NCI-H2029 treated with DMSO at 0.1 percent for 48 hours (cell line): Measurements from ENCODE around the gene NPIPB9.
"Not testable (repeated sequence)": the region's sequence is repeated elsewhere in the genome, so short reads cannot be mapped to it uniquely, and the experiment has no call there.

Experiments used
- DNase-seq: peaks from one replicate; lab custom pipeline; 2025; lab: John Stamatoyannopoulos, UW

The NPIPB9 gene

DNA sequence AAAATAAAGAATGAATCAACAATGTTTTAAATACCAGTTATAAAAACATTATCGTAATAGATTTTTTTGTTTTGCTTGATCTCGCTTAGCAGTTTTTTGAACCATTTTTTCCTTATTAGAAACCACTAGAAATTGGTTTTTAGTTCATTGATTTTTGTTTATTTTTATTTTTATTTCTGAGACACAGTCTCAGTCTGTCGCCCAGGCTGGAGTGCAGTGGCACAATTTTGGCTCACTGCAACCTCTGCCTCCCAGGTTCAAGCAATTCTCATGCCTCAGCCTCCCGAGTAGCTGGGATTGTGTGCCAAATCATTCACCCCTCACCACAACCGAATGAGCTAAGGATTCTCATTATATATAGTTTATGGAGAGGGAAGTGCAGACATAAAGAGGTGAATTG, at the start of gene NPIPB9:
Gene NPIPB9, plus strand, starts transcription at position 301 of the 400 bp plus-strand sequence.
- DNase-seq, result not testable (repeated sequence)

DNA sequence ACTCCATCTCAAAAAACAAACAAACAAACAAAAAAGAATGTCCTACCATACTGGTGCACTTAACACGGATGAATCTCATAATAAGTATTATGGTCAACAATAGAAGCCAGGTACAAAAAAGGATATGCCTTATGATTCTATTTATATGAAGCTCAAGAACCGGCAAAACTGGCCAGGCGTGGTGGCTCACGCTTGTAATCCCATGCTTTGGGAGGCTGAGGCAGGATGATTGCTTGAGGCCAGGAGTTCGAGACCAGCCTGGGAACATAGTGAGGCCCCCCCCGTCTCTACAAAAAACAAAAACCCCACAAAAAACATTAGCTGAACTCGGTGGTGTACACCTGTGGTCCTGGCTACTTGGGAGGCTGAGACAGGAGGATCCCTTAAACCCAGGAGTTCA, 47.3 kb upstream of the NPIPB9 start:
- DNase-seq, result not testable (repeated sequence)

GRCh38 chr16:28711220-28712083, 40.1 kb upstream of the NPIPB9 start, which contains the start of gene EIF3C:
Gene EIF3C, plus strand, starts transcription at chr16:28711464. Its CDS starts 223 bp downstream, at chr16:28711687.
- not testable (repeated sequence) for DNase-seq

DNA sequence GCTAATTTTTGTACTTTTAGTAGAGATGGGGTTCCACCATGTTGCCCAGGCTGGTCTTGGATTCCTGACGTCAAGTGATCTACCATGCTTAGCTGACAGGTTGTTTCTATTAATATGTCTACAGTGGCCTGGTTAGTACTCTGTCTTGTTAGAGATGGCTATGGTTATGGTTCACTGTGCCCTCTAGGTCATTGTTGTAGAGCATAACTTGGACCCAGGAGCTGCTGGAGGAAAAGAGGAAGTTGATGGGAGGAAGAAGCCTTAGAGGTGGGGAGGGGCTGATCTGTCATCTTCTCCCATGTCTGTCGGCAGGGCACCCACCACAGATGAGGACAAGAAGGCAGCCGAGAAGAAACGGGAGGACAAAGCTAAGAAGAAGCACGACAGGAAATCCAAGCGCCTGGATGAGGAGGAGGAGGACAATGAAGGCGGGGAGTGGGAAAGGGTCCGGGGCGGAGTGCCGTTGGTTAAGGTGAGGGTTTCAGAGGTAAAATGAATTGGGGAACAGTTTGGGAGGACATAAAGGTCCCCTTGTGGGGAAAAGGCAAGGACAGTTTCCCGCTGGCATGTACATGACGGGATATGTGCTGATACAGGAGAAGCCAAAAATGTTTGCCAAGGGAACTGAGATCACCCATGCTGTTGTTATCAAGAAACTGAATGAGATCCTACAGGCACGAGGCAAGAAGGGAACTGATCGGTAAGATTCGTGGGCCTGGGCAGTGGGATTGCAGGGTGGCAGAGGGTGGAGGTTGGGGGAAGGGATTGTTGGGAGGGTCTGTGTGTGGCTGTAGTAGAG, 28.5 kb upstream of the NPIPB9 start:
- not testable (repeated sequence) for DNase-seq

- DNase-seq, result not testable (repeated sequence)
Observed at GRCh38 chr16:28731253-28731652, 20.3 kb upstream of the NPIPB9 start.

DNA sequence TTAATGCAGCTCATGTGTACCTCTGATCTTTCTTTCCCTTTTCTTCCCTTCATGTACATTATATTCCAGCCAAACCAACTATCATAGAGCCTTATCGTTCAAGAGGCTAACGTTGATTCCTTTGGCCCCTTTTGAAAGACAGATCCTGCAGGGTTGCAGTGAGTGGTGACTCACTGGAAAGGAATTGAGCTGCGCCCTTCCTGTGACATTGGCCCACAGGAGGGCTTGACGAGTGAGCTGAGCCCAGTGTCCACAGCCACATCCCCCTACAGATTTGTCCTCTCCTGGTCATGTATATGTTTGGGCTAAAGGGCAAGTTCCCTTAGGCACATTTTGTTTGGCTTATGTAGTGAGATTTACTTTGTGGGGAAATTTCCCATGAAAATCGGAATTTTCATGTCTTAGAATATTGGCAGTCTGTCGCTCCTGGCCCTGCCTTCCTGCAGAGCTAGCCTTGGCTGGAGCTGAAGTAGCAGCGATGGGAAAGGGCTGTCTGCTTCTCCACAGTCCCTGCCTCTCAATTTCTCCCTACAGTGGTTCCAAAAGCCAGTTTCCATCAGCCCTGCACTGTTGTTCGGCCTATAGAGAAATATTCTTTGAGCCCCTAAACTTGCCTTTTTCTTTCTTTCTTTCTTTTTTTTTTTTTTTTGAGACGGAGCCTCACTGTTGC, 19.0 kb upstream of the NPIPB9 start:
- DNase-seq, result not testable (repeated sequence)

GRCh38 chr16:28739787-28740186, 11.8 kb upstream of the NPIPB9 start:
- DNase-seq, result not testable (repeated sequence)

DNA sequence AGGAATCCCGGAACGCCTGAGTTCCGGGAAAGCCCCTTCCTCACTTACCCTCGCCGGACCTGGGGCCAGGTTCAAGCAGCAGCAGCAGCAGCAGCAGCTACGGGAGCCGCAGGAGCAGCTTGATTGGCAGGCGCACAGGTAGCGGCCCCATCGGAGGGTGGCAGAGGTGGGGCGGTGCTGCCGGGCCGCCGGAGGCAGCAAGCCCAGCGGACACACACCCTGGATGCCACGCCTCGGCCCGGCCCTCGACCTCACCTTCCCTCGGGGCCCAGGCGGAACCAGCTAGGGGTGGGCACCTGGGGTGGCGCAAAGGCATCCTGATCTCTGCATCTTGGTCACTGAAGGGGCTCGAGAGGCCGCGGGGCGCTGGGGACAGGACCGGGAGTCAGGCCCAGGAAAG, 11.0 kb upstream of the NPIPB9 start:
- not testable (repeated sequence) for DNase-seq

GRCh38 chr16:28741295-28741694, 10.3 kb upstream of the NPIPB9 start:
- DNase-seq, result not testable (repeated sequence)

DNA sequence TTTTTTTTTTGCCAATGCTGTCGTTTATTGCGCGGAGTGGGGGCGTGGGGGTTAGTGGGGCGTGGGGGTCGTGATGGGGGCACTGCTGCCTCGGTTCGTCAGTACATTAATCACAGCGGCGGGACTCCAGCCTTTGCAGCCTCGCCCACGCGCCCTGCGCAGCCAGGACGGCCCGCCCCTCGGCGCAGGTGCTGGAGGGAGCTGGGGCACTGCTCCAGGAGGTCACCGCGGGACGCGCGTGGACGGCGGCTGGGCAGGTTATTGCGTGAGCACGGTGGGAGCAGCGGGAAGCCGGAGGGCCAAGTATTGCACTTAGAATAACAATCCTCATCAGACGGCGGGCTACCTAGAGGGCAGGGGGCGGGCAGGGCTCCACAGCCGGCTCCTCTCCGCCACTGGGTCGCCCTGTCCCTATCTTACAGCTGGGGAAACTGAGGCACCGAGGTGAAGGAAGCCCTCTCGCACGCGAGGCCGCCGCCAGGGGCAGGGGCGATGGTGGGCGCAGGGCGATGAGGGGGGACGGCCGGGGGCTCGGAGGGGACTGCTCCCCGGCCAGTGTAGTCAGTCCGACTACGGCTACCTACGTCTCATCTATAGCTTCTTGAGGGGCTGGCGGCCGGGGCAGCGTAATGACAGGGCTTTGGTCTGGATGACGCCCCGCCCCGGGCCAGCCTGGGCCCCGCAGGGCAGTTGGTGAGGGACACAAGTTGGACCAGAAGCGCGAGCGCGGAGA, 4.8 kb upstream of the NPIPB9 start:
- not testable (repeated sequence) for DNase-seq

GRCh38 chr16:28749997-28750465, 1.6 kb upstream of the NPIPB9 start:
- not testable (repeated sequence) for DNase-seq

DNA sequence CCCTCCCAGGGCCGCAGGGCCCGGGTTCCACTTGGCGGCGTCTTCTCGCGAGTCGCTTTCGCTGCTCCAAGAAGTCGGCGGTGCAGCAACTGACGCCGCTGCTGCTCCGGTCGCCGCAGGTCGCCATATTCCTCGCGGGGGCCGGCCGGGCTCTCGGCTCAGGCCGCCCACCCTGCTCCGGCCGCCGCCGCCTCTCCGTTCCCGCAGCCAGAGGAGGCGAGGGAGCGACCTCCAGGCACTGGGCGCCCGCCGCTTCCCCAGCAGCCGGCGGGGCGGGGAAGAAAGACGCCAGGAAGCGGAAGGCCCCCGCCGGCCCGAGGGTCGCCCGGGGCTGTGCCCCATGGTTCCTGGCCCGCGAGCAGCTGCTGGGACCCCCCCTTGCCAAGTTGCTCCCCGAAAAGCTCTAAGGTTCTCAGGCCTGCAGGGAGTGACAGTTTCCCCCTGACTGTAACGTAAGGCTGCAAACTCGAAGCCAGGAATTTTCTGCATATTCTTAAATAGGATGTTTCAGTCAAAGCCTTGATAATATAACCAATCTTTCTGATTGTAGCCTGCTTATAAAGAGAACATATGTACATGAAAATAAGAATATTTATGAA, 1.0 kb upstream of the NPIPB9 start:
- not testable (repeated sequence) for DNase-seq

DNA sequence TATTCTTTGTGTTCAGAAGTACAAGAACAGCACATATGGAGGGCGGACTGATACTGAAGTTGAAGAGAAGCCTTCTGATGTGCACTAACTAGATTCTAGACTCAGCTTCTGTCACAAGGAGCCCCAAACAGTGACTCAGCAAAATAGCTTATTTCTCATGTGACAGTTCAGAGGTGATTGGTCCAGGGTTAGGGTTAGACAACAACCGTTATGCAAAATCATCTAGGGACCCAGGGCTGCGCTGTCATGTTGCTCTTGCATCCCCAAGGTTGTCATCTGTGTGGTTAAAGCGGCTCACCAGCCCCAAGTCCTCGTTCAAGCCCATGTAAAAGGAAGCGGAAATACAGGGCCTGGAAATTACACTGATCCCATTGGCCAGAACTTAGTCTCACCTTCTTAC, 30.1 kb downstream of the NPIPB9 start:
- DNase-seq, result not testable (repeated sequence)

DNA sequence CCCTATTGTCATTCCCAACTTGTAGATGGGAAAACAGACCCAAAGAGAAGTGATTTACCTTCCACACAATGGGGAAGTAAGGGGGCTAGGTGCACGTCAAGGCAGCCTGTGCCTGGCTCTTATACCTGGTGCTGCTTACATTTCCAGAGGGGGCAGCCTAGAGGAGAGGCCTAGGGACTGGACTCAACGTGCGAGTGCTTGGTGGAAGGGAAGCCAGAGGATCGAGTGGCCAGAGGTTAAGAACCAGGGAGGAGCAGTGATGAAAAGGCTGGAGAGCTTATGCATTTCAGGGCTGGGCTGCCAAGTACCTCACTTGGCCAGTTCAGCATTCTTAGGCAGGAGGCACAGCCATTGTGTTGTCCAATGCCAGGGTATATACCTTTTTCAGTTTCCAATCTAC, 30.8 kb downstream of the NPIPB9 start:
- DNase-seq, result not testable (repeated sequence)

DNA sequence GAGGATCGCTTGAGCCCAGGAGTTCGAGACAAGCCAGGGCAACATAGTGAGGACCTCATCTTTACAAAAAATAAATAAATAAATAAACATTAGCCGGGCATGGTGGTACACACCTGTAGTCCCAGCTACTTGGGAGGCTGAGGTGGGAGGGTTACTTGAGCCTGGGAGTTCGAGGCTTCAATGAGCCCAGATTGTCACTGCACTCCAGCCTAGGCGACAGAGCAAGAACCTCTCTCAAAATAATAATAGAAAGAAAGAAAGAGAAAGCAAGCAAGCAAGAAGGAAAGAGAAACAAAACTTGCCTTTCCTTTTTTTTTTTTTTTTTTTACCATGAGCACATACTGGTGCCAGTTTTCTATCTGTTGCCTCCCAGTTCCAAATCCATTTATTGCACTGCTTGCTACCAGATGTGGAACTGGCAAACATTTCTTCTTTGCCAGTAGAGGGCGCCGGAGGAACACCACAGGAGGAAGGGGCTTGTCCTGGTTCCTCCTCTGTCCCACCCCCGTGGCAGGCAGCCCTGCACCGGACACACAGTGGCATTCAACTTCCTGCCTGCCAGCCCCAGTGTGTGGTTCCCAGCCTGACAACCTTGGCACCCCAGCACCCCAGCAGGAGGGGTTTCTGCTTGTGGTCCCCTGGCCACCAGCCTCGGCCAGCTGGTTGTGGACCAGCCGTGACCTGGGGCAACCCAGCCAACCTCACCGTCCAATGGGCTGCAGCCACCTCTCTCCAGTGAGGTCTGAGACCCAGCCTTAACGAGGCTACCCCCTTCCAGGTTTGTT, 50.8 kb downstream of the NPIPB9 start:
- peak; percentile 14 for DNase-seq

- not testable (repeated sequence) for DNase-seq
Observed at GRCh38 chr16:28807445-28808120, 56.0 kb downstream of the NPIPB9 start.

DNA sequence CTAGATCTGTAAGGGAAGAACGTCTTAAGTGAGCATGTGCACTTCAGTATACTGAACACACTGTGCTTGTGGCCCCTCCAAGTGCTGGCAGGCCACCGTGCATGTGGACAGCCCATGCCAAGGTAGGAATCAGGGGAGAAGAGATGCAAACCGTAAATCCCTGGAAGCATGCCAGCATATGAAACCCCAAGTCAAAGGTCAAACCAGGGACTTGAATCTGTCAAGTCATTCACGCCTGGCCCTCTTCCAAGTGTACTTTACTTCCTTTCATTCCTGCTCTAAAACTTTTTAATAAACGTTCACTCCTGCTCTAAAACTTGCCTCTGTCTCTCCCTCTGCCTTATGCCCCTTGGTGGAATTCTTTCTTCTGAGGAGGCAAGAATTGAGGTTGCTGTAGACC, 68.4 kb downstream of the NPIPB9 start:
- no peak for DNase-seq

DNA sequence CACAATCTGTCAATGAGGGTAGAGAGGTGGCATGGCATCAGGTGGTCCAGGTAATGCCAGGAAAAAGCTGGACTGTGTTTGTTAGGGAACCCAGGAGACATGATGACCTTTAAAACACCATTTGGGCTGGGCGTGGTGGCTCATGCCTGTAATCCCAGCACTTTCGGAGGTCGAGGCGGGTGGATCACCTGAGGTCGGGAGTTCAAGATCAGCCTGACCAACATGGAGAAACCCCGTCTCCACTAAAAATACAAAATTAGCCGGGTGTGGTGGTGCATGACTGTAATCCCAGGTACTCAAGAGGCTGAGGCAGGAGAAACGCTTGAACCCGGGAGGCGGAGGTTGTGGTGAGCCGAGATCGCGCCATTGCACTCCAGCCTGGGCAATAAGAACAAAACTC, 69.0 kb downstream of the NPIPB9 start:
- not testable (repeated sequence) for DNase-seq

- DNase-seq, result no peak
Observed at GRCh38 chr16:28821874-28822519, 70.4 kb downstream of the NPIPB9 start.
